ENCODE results near the gene CDC23. TPM values are rescaled to one million over a fixed set of nuclear protein-coding genes. Genes with fewer than 3 reads are reported as not detected.
"Not testable (repeated sequence)": the region's sequence is repeated elsewhere in the genome, so short reads cannot be mapped to it uniquely, and the experiment has no call there.

Gene CDC23
- total and polyA plus RNA-seq, 7 donors, result 7.8 to 33.1 (median 17.2) TPM

DNA sequence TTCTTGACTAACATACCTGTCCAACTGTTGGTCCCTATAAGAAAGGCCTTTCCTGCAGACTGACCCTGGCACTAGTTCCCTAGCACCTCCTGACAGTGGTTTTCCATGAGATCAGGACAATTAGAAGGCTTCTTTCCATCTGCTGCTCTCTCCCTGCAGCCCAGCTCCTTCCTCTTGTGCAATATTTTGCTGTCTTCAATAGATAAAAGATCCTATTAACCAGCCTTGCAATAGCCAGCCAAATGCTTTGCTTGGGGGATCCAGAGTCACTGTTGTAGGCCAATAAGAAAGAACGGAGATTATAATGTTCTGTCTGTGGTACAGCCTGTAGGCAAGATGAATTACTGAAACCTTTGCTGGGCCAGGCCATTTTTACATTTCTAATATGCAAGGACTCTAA is 55.5 kb downstream of the CDC23 start:
- DNase-seq, result no peak
- intact Hi-C loops (cut with DNase I), result no loop called here
- H3K27ac ChIP-seq, result no peak overlapping the region
- no peaks in the 10 kb centered on the region for H3K9me3 ChIP-seq
- 95% methylated on average over 1 of the region's 1 CpG for WGBS, 2 donors
- no peaks in the 10 kb centered on the region for H3K4me1 ChIP-seq
- H3K36me3 ChIP-seq, result peaks cover 46 to 70% (median 54%) of the 10 kb centered on the region in 4 donors
- no peak overlapping the region for H3K4me3 ChIP-seq
- no peaks in the 10 kb centered on the region for H3K27me3 ChIP-seq
- TF ChIP-seq POLR2A (IDR thresholded peaks at IDR 0.05) (no peak), EP300 (IDR thresholded peaks at IDR 0.05) (no peak), POLR2AphosphoS5 (IDR thresholded peaks at IDR 0.05) (no peak)
- TF ChIP-seq, protein P1, sequence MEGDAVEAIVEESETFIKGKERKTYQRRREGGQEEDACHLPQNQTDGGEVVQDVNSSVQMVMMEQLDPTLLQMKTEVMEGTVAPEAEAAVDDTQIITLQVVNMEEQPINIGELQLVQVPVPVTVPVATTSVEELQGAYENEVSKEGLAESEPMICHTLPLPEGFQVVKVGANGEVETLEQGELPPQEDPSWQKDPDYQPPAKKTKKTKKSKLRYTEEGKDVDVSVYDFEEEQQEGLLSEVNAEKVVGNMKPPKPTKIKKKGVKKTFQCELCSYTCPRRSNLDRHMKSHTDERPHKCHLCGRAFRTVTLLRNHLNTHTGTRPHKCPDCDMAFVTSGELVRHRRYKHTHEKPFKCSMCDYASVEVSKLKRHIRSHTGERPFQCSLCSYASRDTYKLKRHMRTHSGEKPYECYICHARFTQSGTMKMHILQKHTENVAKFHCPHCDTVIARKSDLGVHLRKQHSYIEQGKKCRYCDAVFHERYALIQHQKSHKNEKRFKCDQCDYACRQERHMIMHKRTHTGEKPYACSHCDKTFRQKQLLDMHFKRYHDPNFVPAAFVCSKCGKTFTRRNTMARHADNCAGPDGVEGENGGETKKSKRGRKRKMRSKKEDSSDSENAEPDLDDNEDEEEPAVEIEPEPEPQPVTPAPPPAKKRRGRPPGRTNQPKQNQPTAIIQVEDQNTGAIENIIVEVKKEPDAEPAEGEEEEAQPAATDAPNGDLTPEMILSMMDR (IDR thresholded peaks at IDR 0.05), result no peak

GRCh38 chr5:138155977-138156376 is 57.1 kb downstream of the CDC23 start:
- intact Hi-C loops (cut with DNase I); H3K27me3 ChIP-seq; DNase-seq; H3K4me3 ChIP-seq; H3K9me3 ChIP-seq; H3K27ac ChIP-seq; H3K4me1 ChIP-seq: not testable (repeated sequence)
- WGBS, 2 donors, result 97 to 98% methylated on average over 9 of the region's 9 CpGs
- H3K36me3 ChIP-seq, result peaks cover 31 to 53% (median 38%) of the 10 kb centered on the region in 4 donors

DNA sequence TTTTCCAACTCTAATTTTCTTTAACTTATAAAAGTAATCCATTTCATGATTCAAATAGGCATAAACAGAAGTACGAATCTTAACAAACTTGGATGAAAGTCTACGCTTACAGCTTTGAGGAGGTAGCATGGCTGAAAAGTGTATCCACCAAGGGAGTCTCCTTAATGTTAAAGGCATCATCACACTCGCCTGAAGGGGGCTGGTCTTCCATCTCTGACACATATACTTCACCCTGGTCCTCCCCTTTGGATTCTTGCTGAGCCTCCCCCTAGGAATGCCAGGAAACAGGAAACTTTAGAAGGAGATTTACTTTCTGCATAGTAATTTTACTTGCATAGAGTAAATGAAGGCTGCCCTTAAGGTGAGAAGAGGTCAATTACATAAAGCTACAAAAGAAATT is 63.6 kb downstream of the CDC23 start:
- H3K27me3 ChIP-seq, result no peaks in the 10 kb centered on the region
- H3K36me3 ChIP-seq, result no peaks in the 10 kb centered on the region
- DNase-seq, result no peak
- no peaks in the 10 kb centered on the region for H3K4me1 ChIP-seq
- intact Hi-C loops (cut with DNase I), result no loop called here
- 55 to 74% methylated on average over 3 of the region's 3 CpGs for WGBS, 2 donors
- H3K4me3 ChIP-seq, result no peak overlapping the region
- no peaks in the 10 kb centered on the region for H3K9me3 ChIP-seq
- no peak overlapping the region for H3K27ac ChIP-seq
- TF ChIP-seq POLR2A (IDR thresholded peaks at IDR 0.05), result no peak
- TF ChIP-seq, protein P1 (IDR thresholded peaks at IDR 0.05), result no peak
- no peak for TF ChIP-seq EP300 (IDR thresholded peaks at IDR 0.05)
- no peak for TF ChIP-seq POLR2AphosphoS5 (IDR thresholded peaks at IDR 0.05)

GRCh38 chr5:138148811-138149210 is 64.3 kb downstream of the CDC23 start:
- Histone ChIP-seq H3K4me1 (no peaks in the 10 kb centered on the region), H3K36me3 (no peaks in the 10 kb centered on the region), H3K4me3 (no peak overlapping the region), H3K27me3 (no peaks in the 10 kb centered on the region), H3K27ac (no peak overlapping the region), H3K9me3 (no peaks in the 10 kb centered on the region)
- 5 to 46% methylated on average over 1 of the region's 1 CpG for WGBS, 2 donors
- intact Hi-C loops (cut with DNase I), result no loop called here
- no peak for DNase-seq
- TF ChIP-seq EP300 (IDR thresholded peaks at IDR 0.05) (no peak), POLR2AphosphoS5 (IDR thresholded peaks at IDR 0.05) (no peak), POLR2A (IDR thresholded peaks at IDR 0.05) (no peak)
- TF ChIP-seq, protein P1 (IDR thresholded peaks at IDR 0.05), result no peak

GRCh38 chr5:138143578-138143977 is 69.5 kb downstream of the CDC23 start:
- H3K36me3 ChIP-seq; DNase-seq; H3K27ac ChIP-seq; H3K4me3 ChIP-seq; intact Hi-C loops (cut with DNase I); H3K27me3 ChIP-seq; H3K9me3 ChIP-seq: not testable (repeated sequence)
- 89 to 94% methylated on average over 6 of the region's 6 CpGs for WGBS, 2 donors
- peaks cover 0 to 12% (median 3%) of the 10 kb centered on the region in 4 donors for H3K4me1 ChIP-seq

- intact Hi-C loops (cut with DNase I), result no loop called here
- no peak for DNase-seq
- Histone ChIP-seq H3K27ac (no peak overlapping the region), H3K36me3 (no peaks in the 10 kb centered on the region), H3K27me3 (no peaks in the 10 kb centered on the region), H3K4me1 (peaks cover 0 to 13% (median 6%) of the 10 kb centered on the region in 4 donors), H3K9me3 (no peaks in the 10 kb centered on the region), H3K4me3 (no peak overlapping the region)
- WGBS, 2 donors, result 62 to 69% methylated on average over 1 of the region's 1 CpG
- no peak for TF ChIP-seq POLR2A (IDR thresholded peaks at IDR 0.05)
- TF ChIP-seq POLR2AphosphoS5 (IDR thresholded peaks at IDR 0.05), result no peak
- TF ChIP-seq EP300 (IDR thresholded peaks at IDR 0.05), result no peak
- TF ChIP-seq, protein P1 (IDR thresholded peaks at IDR 0.05), result no peak
Measured at GRCh38 chr5:138141734-138142133, 71.4 kb downstream of the CDC23 start.
